HepG2 (cell line): ENCODE measurements around the gene WWC2. TPM values are rescaled to one million over a fixed set of nuclear protein-coding genes. Genes with fewer than 3 reads are reported as not detected.
A peak's percentile ranks its signal among the peaks of the same experiment; 100 is the strongest.

Source experiments
- BCL3 ChIP-seq: sonication (generic); formaldehyde crosslinking; IDR thresholded peaks from 2 replicates; pipeline ENCODE4 v1.5.1; 2020; ENCODE audit warnings: mild to moderate bottlenecking, missing genetic modification reagents, moderate library complexity
- CERS6 ChIP-seq: sonication (generic); formaldehyde crosslinking; IDR thresholded peaks from 2 replicates; pipeline ENCODE4 v1.5.0; 2020; ENCODE audit warnings: missing genetic modification reagents
- DR1 ChIP-seq: sonication (generic); formaldehyde crosslinking; IDR thresholded peaks from 2 replicates; pipeline ENCODE4 v1.8.0; 2021; ENCODE audit warnings: mild to moderate bottlenecking, missing genetic modification reagents, inconsistent platforms
- ERF ChIP-seq: IDR thresholded peaks from 2 replicates; pipeline ENCODE4 v1.6.1; 2018; ENCODE audit warnings: missing biosample characterization, missing genetic modification reagents
- FOSL1 ChIP-seq: sonication (generic); formaldehyde crosslinking; IDR thresholded peaks from 2 replicates; pipeline ENCODE4 v1.9.0; 2021; ENCODE audit warnings: missing genetic modification reagents, borderline replicate concordance
- HMG20B ChIP-seq: conservative IDR thresholded peaks from 2 replicates; pipeline ENCODE4 v1.6.1; 2016; ENCODE audit warnings: missing genetic modification reagents, missing compliant biosample characterization
- HNRNPH1 ChIP-seq: fragments of 200-400 bp; formaldehyde crosslinking; optimal IDR thresholded peaks from 2 replicates; pipeline ENCODE3; 2017; ENCODE audit warnings: mild to moderate bottlenecking, low read depth, low read length
- KLF12 ChIP-seq: sonication (generic); formaldehyde crosslinking; IDR thresholded peaks from 2 replicates; pipeline ENCODE4 v1.4.0; 2020; ENCODE audit warnings: missing genetic modification reagents, borderline replicate concordance
- KLF16 ChIP-seq, 2 experiments: sonication (generic) in 1 of 2; formaldehyde crosslinking in 1 of 2; IDR thresholded peaks; 2 replicates each; pipeline versions ENCODE4 v1.6.1 to v1.8.0; 2016 to 2023; ENCODE audit warnings: missing genetic modification reagents in 2 of 2, missing compliant biosample characterization in 1 of 2
- KLF6 ChIP-seq: IDR thresholded peaks from 2 replicates; pipeline ENCODE4 v1.8.0; 2016; ENCODE audit warnings: missing biosample characterization, missing genetic modification reagents
- MBNL3 ChIP-seq: fragments of 250-450 bp; sonication (Bioruptor Pico); conservative IDR thresholded peaks from 2 replicates; pipeline ENCODE4 v1.8.0; 2022; ENCODE audit warnings: mild to moderate bottlenecking, inconsistent platforms
- MED8 ChIP-seq: sonication (generic); formaldehyde crosslinking; IDR thresholded peaks from 2 replicates; pipeline ENCODE4 v1.8.1; 2023; ENCODE audit warnings: mild to moderate bottlenecking, missing genetic modification reagents; ENCODE audit not compliant: insufficient replicate concordance
- NFIB ChIP-seq: sonication (generic); formaldehyde crosslinking; IDR thresholded peaks from 2 replicates; pipeline ENCODE4 v1.9.0; 2021; ENCODE audit warnings: missing genetic modification reagents, mild to moderate bottlenecking, borderline replicate concordance
- PHF5A ChIP-seq: IDR thresholded peaks from one replicate; pipeline ENCODE4 v1.6.1; 2018; ENCODE audit warnings: low read depth, missing genetic modification reagents; ENCODE audit not compliant: unreplicated experiment
- RARG ChIP-seq: sonication (generic); formaldehyde crosslinking; IDR thresholded peaks from 2 replicates; pipeline ENCODE4 v1.4.0; 2020; ENCODE audit warnings: low read depth, mild to moderate bottlenecking, missing genetic modification reagents
- SNAPC2 ChIP-seq: sonication (generic); formaldehyde crosslinking; IDR thresholded peaks from 2 replicates; pipeline ENCODE4 v1.8.1; 2022; ENCODE audit warnings: mild to moderate bottlenecking, missing genetic modification reagents
- THAP9 ChIP-seq: sonication (generic); formaldehyde crosslinking; IDR thresholded peaks from 2 replicates; pipeline ENCODE4; 2020; ENCODE audit warnings: missing genetic modification reagents, mild to moderate bottlenecking, borderline replicate concordance
- U2AF1 ChIP-seq: fragments of 200-400 bp; formaldehyde crosslinking; optimal IDR thresholded peaks from 2 replicates; pipeline ENCODE3; 2017; ENCODE audit warnings: mild to moderate bottlenecking, low read depth, low read length
- ZBTB8A ChIP-seq: sonication (generic); formaldehyde crosslinking; IDR thresholded peaks from 2 replicates; pipeline ENCODE4 v1.4.0; 2020; ENCODE audit warnings: mild to moderate bottlenecking, low read depth, missing genetic modification reagents, borderline replicate concordance
- ZNF792 ChIP-seq: IDR thresholded peaks from 2 replicates; pipeline ENCODE4 v1.6.1; 2016
- ZNF800 ChIP-seq: sonication (generic); formaldehyde crosslinking; IDR thresholded peaks from 2 replicates; pipeline ENCODE4 v1.4.0; 2020; ENCODE audit warnings: missing genetic modification reagents
- ZSCAN25 ChIP-seq: sonication (generic); formaldehyde crosslinking; IDR thresholded peaks from 2 replicates; pipeline ENCODE4 v1.8.0; 2022; ENCODE audit warnings: mild to moderate bottlenecking, missing genetic modification reagents
- ZZZ3 ChIP-seq: sonication (generic); formaldehyde crosslinking; IDR thresholded peaks from 2 replicates; pipeline ENCODE4 v1.4.0; 2020; ENCODE audit warnings: missing genetic modification reagents, mild to moderate bottlenecking, borderline replicate concordance
- polyA plus RNA-seq, 8 experiments: library from polyadenylated mRNA; depleted of rRNA in 3 of 8; stranded (reverse) in 7 of 8; unstranded in 1 of 8; fragments of >200 nt; fragmentation: Illumina TruSeq in 4 of 8; extraction: Trizol in 4 of 8; gene quantifications; 2 replicates each; pipeline versions ENCODE4 v1.2.1 to v1.2.3, GENCODE V29; 2011 to 2016; ENCODE audit warnings: low read depth in 4 of 8, missing spikeins in 1 of 8, mixed read lengths in 1 of 8; ENCODE audit not compliant: insufficient read depth in 1 of 8
- total RNA-seq, 5 experiments: library from RNA; depleted of rRNA; stranded (reverse); fragments of >200 nt; fragmentation: Illumina TruSeq; extraction: Trizol; gene quantifications; 2 replicates each; pipeline ENCODE4 v1.2.3, GENCODE V29; 2016; ENCODE audit warnings: low read depth in 1 of 5

WWC2 gene
- total and polyA plus RNA-seq, 2 of the 13 experiments (the other 11 are each of a cell fraction or from before 2014, with no cell fraction given), result 40.0 to 50.1 TPM

- TF ChIP-seq ZNF800, result no peak
- TF ChIP-seq KLF16 (CRISPR knock-in tag; IDR thresholded peaks at IDR 0.05), result peak in 1 of 2 experiments; percentile 54; a peak in 1 of 4 replicates
- TF ChIP-seq KLF12 (CRISPR knock-in tag), result no peak
- no peak for TF ChIP-seq MED8 (CRISPR knock-in tag)
- TF ChIP-seq DR1 (CRISPR knock-in tag), result no peak
- no peak for TF ChIP-seq ZBTB8A
- no peak for TF ChIP-seq ZZZ3
- TF ChIP-seq NFIB, result no peak
- peak; percentile 47; the same call in 1 of the 2 replicates for TF ChIP-seq ZSCAN25 (CRISPR knock-in tag)
- TF ChIP-seq SNAPC2 (CRISPR knock-in tag), result peak; percentile 61; the same call in 1 of the 2 replicates
- no peak for TF ChIP-seq KLF6 (CRISPR knock-in tag)
- no peak for TF ChIP-seq RARG (CRISPR knock-in tag)
- no peak for TF ChIP-seq ZNF792 (CRISPR knock-in tag)
- no peak for TF ChIP-seq U2AF1
- no peak for TF ChIP-seq FOSL1 (CRISPR knock-in tag)
- no peak for TF ChIP-seq HNRNPH1
- no peak for TF ChIP-seq MBNL3 (CRISPR knock-in tag)
- TF ChIP-seq HMG20B (CRISPR knock-in tag), result 0 out of 2 replicates have a peak, but pooled peaks have one; percentile 18
- no peak for TF ChIP-seq PHF5A (CRISPR knock-in tag)
- TF ChIP-seq CERS6 (CRISPR knock-in tag), result no peak
- peak; percentile 62; the same call in 1 of the 2 replicates for TF ChIP-seq ERF
- no peak for TF ChIP-seq THAP9 (CRISPR knock-in tag)
- TF ChIP-seq BCL3 (CRISPR knock-in tag), result no peak
These were observed 12.4 kb downstream of the WWC2 start (continued) for GRCh38 chr4:183111452-183111885.
